HG03095 (cell line): ENCODE results near the gene CDK5RAP2.
"Not testable (repeated sequence)": the region's sequence is repeated elsewhere in the genome, so short reads cannot be mapped to it uniquely, and the experiment has no call there.

Source experiments
- ATAC-seq: cut with Tn5 transposase; IDR thresholded peaks from one replicate; pipeline ENCODE4 v1.9.1; 2021; ENCODE audit warnings: moderate library complexity; ENCODE audit not compliant: unreplicated experiment

The CDK5RAP2 gene

GRCh38 chr9:120580051-120580896 lies at the start of gene CDK5RAP2:
Gene CDK5RAP2 (minus strand): TSS chr9:120580167. CDS start chr9:120579978, 189 bp downstream.
- ATAC-seq, result peak; percentile 94

- not testable (repeated sequence) for ATAC-seq
Observed at GRCh38 chr9:120628925-120629497, 49.0 kb upstream of the CDK5RAP2 start.

GRCh38 chr9:120628207-120628924 lies 48.4 kb upstream of the CDK5RAP2 start:
- no peak for ATAC-seq

GRCh38 chr9:120627073-120627472 lies 47.1 kb upstream of the CDK5RAP2 start:
- no peak for ATAC-seq

- no peak for ATAC-seq
Observed at GRCh38 chr9:120626512-120626911, 46.5 kb upstream of the CDK5RAP2 start.

- no peak for ATAC-seq
Observed at GRCh38 chr9:120625222-120625621, 45.3 kb upstream of the CDK5RAP2 start.

GRCh38 chr9:120622790-120623189 lies 42.8 kb upstream of the CDK5RAP2 start:
- ATAC-seq, result no peak

- no peak for ATAC-seq
Observed at GRCh38 chr9:120621941-120622340, 42.0 kb upstream of the CDK5RAP2 start.

- ATAC-seq, result no peak
Observed at GRCh38 chr9:120619751-120620655, 40.0 kb upstream of the CDK5RAP2 start.

GRCh38 chr9:120616966-120617935 lies 37.3 kb upstream of the CDK5RAP2 start:
- no peak for ATAC-seq

- no peak for ATAC-seq
Observed at GRCh38 chr9:120612218-120612617, 32.3 kb upstream of the CDK5RAP2 start.

GRCh38 chr9:120611690-120612068 lies 31.7 kb upstream of the CDK5RAP2 start:
- no peak for ATAC-seq

GRCh38 chr9:120610975-120611689 lies 31.2 kb upstream of the CDK5RAP2 start:
- ATAC-seq, result no peak

GRCh38 chr9:120609636-120610035 lies 29.7 kb upstream of the CDK5RAP2 start:
- ATAC-seq, result no peak

- ATAC-seq, result no peak
Observed at GRCh38 chr9:120608421-120608820, 28.5 kb upstream of the CDK5RAP2 start.

GRCh38 chr9:120603591-120603990 lies 23.6 kb upstream of the CDK5RAP2 start:
- ATAC-seq, result no peak

GRCh38 chr9:120603010-120603409 lies 23.0 kb upstream of the CDK5RAP2 start:
- ATAC-seq, result no peak

- no peak for ATAC-seq
Observed at GRCh38 chr9:120593955-120594277, 13.9 kb upstream of the CDK5RAP2 start.
